Endothelial cell of umbilical vein (primary cell): Measurements from ENCODE around the gene ZNF524. TPM values are rescaled to one million over a fixed set of nuclear protein-coding genes. Genes with fewer than 3 reads are reported as not detected.

ENCODE experiments used
- BruUV-seq: library from RNA; stranded (reverse); fragments of 400-500 nt; replicated peaks from 2 replicates; lab custom pipeline; 2021; lab: Mats Ljungman, UMichigan
- CTCF ChIA-PET: fragments of 300-600, 350-600 bp; sonication (Branson Sonifier 250); formaldehyde crosslinking; loops from one replicate; lab custom pipeline; 2021; ENCODE audit warnings: antibody characterized with exemption, inconsistent platforms; lab: Charles Lee
- POLR2A ChIA-PET: fragments of 300-600, 350-600 bp; sonication (Branson Sonifier 250); formaldehyde crosslinking; loops from one replicate; lab custom pipeline; 2021; ENCODE audit warnings: antibody characterized with exemption, inconsistent platforms; lab: Charles Lee
- DNase-seq: peaks from one replicate; pipeline ENCODE4 v3.0.0-alpha.2; 2011; ENCODE audit warnings: low read depth, low spot score
- FAIRE-seq: peaks from 2 replicates; lab custom pipeline; 2011; peaks lifted over from hg19 to GRCh38; lab: Jason Lieb, UNC
- H2AFZ ChIP-seq: 2 replicates; pipeline ENCODE4 v1.6.0; 2012; ENCODE audit warnings: low read depth, low read length, control low read depth, inconsistent platforms
- H3K27ac ChIP-seq: 2 replicates; pipeline ENCODE4 v1.5.1; 2011; ENCODE audit warnings: low read depth, mild to moderate bottlenecking, control low read depth, low read length, moderate library complexity; ENCODE audit not compliant: insufficient read depth
- H3K27me3 ChIP-seq, 2 experiments: 2 replicates each; pipeline versions ENCODE4 v1.6.0 to v1.6.1; 2011; ENCODE audit warnings: low read length in 2 of 2, mixed read lengths in 1 of 2; ENCODE audit not compliant: control insufficient read depth in 2 of 2, insufficient read depth in 2 of 2
- H3K36me3 ChIP-seq, 2 experiments: 2 replicates in 1 of 2; 3 replicates in 1 of 2; pipeline ENCODE4 v1.5.1; 2011; ENCODE audit warnings: low read length in 2 of 2, mild to moderate bottlenecking in 1 of 2, moderate library complexity in 1 of 2; ENCODE audit not compliant: control insufficient read depth in 2 of 2, insufficient read depth in 2 of 2; ENCODE audit errors: extremely low read depth in 1 of 2
- H3K4me1 ChIP-seq: 3 replicates; pipeline ENCODE4 v1.5.1; 2011; ENCODE audit warnings: mild to moderate bottlenecking, low read length; ENCODE audit not compliant: control insufficient read depth, insufficient read depth; ENCODE audit errors: extremely low read depth
- H3K4me2 ChIP-seq: 2 replicates; pipeline ENCODE4 v1.6.1; 2011; ENCODE audit warnings: low read length, control low read depth, mixed read lengths; ENCODE audit not compliant: insufficient read depth
- H3K4me3 ChIP-seq, 3 experiments: fragments of 200-600 bp in 1 of 3; sonication (generic), shearing (Covaris generic) in 1 of 3; replicated peaks in 1 of 3; 2 replicates each; pipeline ENCODE4 v1.5.1; 2011 to 2016; ENCODE audit warnings: control low read depth in 3 of 3, low read length in 3 of 3, mild to moderate bottlenecking in 2 of 3, inconsistent platforms in 1 of 3, low read depth in 1 of 3, moderate library complexity in 1 of 3; ENCODE audit not compliant: insufficient read depth in 1 of 3
- H3K79me2 ChIP-seq: 2 replicates; pipeline ENCODE4 v1.6.0; 2012; ENCODE audit warnings: low read length, inconsistent platforms; ENCODE audit not compliant: control insufficient read depth, insufficient read depth
- H3K9ac ChIP-seq: replicated peaks from 2 replicates; pipeline ENCODE3; 2011; ENCODE audit warnings: low read length, control low read depth; ENCODE audit not compliant: insufficient read depth; ENCODE audit errors: extremely low read depth
- H3K9me1 ChIP-seq: replicated peaks from 3 replicates; pipeline ENCODE4 v1.6.0; 2011; ENCODE audit warnings: mild to moderate bottlenecking, low read length; ENCODE audit not compliant: control insufficient read depth, insufficient read depth; ENCODE audit errors: extremely low read depth
- H3K9me3 ChIP-seq: replicated peaks from 2 replicates; pipeline ENCODE4 v1.5.1; 2012; ENCODE audit warnings: low read length, inconsistent platforms; ENCODE audit not compliant: control insufficient read depth, insufficient read depth
- H4K20me1 ChIP-seq: replicated peaks from 2 replicates; pipeline ENCODE3; 2011; ENCODE audit warnings: mild to moderate bottlenecking, low read length; ENCODE audit not compliant: control insufficient read depth, insufficient read depth; ENCODE audit errors: extremely low read depth
- EZH2 ChIP-seq: IDR thresholded peaks from 2 replicates; pipeline ENCODE4 v1.6.1; 2012; ENCODE audit warnings: borderline replicate concordance, low read depth, mild to moderate bottlenecking, moderate library complexity, low read length, inconsistent platforms; ENCODE audit not compliant: severe bottlenecking
- FOS ChIP-seq: IDR thresholded peaks from 2 replicates; pipeline ENCODE4 v1.6.1; 2011; ENCODE audit warnings: mild to moderate bottlenecking, low read length, moderate library complexity, borderline replicate concordance; ENCODE audit not compliant: insufficient read depth
- GATA2 ChIP-seq: IDR thresholded peaks from 2 replicates; pipeline ENCODE4 v1.7.0; 2011; ENCODE audit warnings: low read depth, mild to moderate bottlenecking, moderate library complexity, mixed read lengths, low read length; ENCODE audit not compliant: insufficient read length, insufficient read depth
- JUN ChIP-seq: IDR thresholded peaks from 2 replicates; pipeline ENCODE4 v1.6.1; 2011; ENCODE audit warnings: borderline replicate concordance, low read depth; ENCODE audit not compliant: insufficient read length, insufficient read depth
- MYC ChIP-seq: IDR thresholded peaks from one replicate; pipeline ENCODE4 v1.6.1; 2011; ENCODE audit warnings: mild to moderate bottlenecking, low read depth, low read length
- POLR2A ChIP-seq: IDR thresholded peaks from 2 replicates; pipeline ENCODE4 v1.6.1; 2012; ENCODE audit warnings: low read depth, mild to moderate bottlenecking, control low read depth, low read length
- POLR2AphosphoS5 ChIP-seq: IDR thresholded peaks from 2 replicates; pipeline ENCODE4 v1.6.1; 2012; ENCODE audit warnings: low read depth, mild to moderate bottlenecking, control low read depth, low read length, moderate library complexity; ENCODE audit not compliant: insufficient read depth
- dilution Hi-C: fragments of 300-500 bp; cut with MboI; formaldehyde crosslinking; loops from one replicate; pipeline ENCODE4 v1.15.0; 2019; ENCODE audit warnings: low sequenced_read_pairs; ENCODE audit not compliant: extremely low pct_ligation_motif_present
- intact Hi-C: fragments of 100-400 bp; cut with micrococcal nuclease; formaldehyde crosslinking; loops from one replicate; pipeline ENCODE4 v1.10.0; 2022
- polyA plus RNA-seq, 4 experiments: library from polyadenylated mRNA; depleted of rRNA in 3 of 4; stranded (reverse) in 3 of 4; unstranded in 1 of 4; fragments of >200 nt; gene quantifications; 2 replicates each; pipeline versions ENCODE4 v1.2.1 to v1.2.3, GENCODE V29; 2011 to 2012; ENCODE audit warnings: missing spikeins in 1 of 4
- total RNA-seq: library from RNA; stranded (reverse); gene quantifications from 2 replicates; pipeline ENCODE4 v1.2.3, GENCODE V29; 2021
- TF ChIP-seq, protein P1 (sequence below), 2 donors: IDR thresholded peaks; 1 replicate in 1 of 2; 2 replicates in 1 of 2; pipeline ENCODE4 v1.5.1; 2011; ENCODE audit warnings: low read length in 2 of 2, mild to moderate bottlenecking in 2 of 2, moderate library complexity in 2 of 2, control low read depth in 1 of 2, inconsistent platforms in 1 of 2, low read depth in 1 of 2; ENCODE audit not compliant: insufficient read depth in 1 of 2; ENCODE audit errors: extremely low read depth in 1 of 2
- TF ChIP-seq, protein P2 (sequence below): IDR thresholded peaks from 2 replicates; pipeline ENCODE4 v1.6.1; 2011; ENCODE audit not compliant: insufficient read depth, insufficient read length

The ZNF524 gene
- total and polyA plus RNA-seq, 2 donors (not counting 3 experiments of a cell fraction or from before 2014, with no cell fraction given), result 15.2 to 15.4 TPM

GRCh38 chr19:55606817-55607216, 6.7 kb downstream of the ZNF524 start:
- Histone ChIP-seq H3K36me3 (peaks cover 0 to 5% of the 10 kb centered on the region in 2 experiments), H4K20me1 (no peaks in the 10 kb centered on the region), H3K9me3 (no peaks in the 10 kb centered on the region), H3K9me1 (no peaks in the 10 kb centered on the region), H3K4me3 (peak overlapping the region in 1 of 3 experiments; percentile 25), H3K79me2 (peaks cover 26% of the 10 kb centered on the region), H3K27ac (no peak overlapping the region), H3K27me3 (no peaks in the 10 kb centered on the region), H2AFZ (no peak overlapping the region), H3K9ac (no peak overlapping the region), H3K4me2 (peak overlapping the region; percentile 59), H3K4me1 (peaks cover 13% of the 10 kb centered on the region)
- DNase-seq (no peak), FAIRE-seq (no peak)
- TF ChIP-seq FOS, result no peak
- TF ChIP-seq JUN, result no peak
- no peak for TF ChIP-seq MYC
- no peak for TF ChIP-seq GATA2
- no peak for TF ChIP-seq POLR2AphosphoS5
- TF ChIP-seq, protein P1, sequence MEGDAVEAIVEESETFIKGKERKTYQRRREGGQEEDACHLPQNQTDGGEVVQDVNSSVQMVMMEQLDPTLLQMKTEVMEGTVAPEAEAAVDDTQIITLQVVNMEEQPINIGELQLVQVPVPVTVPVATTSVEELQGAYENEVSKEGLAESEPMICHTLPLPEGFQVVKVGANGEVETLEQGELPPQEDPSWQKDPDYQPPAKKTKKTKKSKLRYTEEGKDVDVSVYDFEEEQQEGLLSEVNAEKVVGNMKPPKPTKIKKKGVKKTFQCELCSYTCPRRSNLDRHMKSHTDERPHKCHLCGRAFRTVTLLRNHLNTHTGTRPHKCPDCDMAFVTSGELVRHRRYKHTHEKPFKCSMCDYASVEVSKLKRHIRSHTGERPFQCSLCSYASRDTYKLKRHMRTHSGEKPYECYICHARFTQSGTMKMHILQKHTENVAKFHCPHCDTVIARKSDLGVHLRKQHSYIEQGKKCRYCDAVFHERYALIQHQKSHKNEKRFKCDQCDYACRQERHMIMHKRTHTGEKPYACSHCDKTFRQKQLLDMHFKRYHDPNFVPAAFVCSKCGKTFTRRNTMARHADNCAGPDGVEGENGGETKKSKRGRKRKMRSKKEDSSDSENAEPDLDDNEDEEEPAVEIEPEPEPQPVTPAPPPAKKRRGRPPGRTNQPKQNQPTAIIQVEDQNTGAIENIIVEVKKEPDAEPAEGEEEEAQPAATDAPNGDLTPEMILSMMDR (IDR thresholded peaks at IDR 0.05; ENCODE audit: extremely low read depth in 1 of 2, insufficient read depth in 1 of 2, low read depth in 1 of 2, low read length in 2 of 2), result no peak
- no peak for TF ChIP-seq POLR2A
- TF ChIP-seq, protein P2, sequence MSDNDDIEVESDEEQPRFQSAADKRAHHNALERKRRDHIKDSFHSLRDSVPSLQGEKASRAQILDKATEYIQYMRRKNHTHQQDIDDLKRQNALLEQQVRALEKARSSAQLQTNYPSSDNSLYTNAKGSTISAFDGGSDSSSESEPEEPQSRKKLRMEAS, result no peak
- no peak for TF ChIP-seq EZH2
- BruUV-seq, result no TSS peak
- intact Hi-C loops (loop anchor here (1.0 to 10.0 kb wide), 4 partner anchors 90 to 352 kb away; partner anchors contain the start of genes C19orf85, ISOC2, PPP6R1 and RPL28), dilution Hi-C loops (loop anchor here (10.0 kb wide), 1 partner anchor 92 kb away; no protein-coding TSS in a partner anchor)
- POLR2A ChIA-PET, result no interaction called here
- CTCF ChIA-PET, result interaction anchor here (0.7 to 3.8 kb wide), 28 partner anchors 11 to 466 kb away, joined by 3 to 40 read pairs (median 6); partner anchors contain the start of genes ZNF628 and ZNF784
